Muscle of arm (tissue), 12 donors: ENCODE measurements around the gene XPNPEP2. TPM values are rescaled to one million over a fixed set of nuclear protein-coding genes. Genes with fewer than 3 reads are reported as not detected.

Experiments
- DNase-seq: peaks from one replicate; pipeline ENCODE4 v3.0.0-alpha.2; 2013
- polyA plus RNA-seq, 12 donors: library from polyadenylated mRNA; unstranded; fragments of 120-200 nt; gene quantifications; one replicate each; pipeline ENCODE4 v1.2.1, GENCODE V29; 2013; ENCODE audit not compliant: insufficient read length in 12 of 12

XPNPEP2 gene
- polyA plus RNA-seq, 12 donors: 2.7 to 44.5 (median 3.9) TPM; not detected in 1

- no peak for DNase-seq
These were observed 54.9 kb downstream of the XPNPEP2 start for GRCh38 chrX:129793604-129794191.

GRCh38 chrX:129795584-129795983 lies 56.8 kb downstream of the XPNPEP2 start:
- no peak for DNase-seq

GRCh38 chrX:129797251-129797906 lies 58.6 kb downstream of the XPNPEP2 start:
- DNase-seq: no peak

- no peak for DNase-seq
These were observed 59.7 kb downstream of the XPNPEP2 start for GRCh38 chrX:129798456-129798855.

DNA sequence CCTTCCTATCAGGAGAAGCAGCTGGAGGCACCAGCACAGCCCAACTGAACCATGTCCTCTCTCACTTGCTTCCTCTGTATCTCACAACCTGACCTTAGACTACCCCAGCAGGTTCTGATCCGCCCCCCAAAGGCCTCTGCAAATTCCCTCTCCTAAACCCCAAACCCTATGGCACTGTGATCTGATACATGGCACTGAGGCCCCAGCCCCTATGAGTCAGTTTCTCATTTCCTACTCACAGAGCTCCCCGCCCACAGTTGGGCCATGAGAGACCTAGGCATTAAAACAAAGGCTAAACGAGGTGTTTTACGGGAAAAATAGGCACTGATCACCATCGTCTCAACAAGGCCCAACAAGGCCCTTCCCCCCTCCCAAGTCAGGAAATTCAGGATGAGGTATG lies 60.1 kb downstream of the XPNPEP2 start:
- DNase-seq: no peak

DNA sequence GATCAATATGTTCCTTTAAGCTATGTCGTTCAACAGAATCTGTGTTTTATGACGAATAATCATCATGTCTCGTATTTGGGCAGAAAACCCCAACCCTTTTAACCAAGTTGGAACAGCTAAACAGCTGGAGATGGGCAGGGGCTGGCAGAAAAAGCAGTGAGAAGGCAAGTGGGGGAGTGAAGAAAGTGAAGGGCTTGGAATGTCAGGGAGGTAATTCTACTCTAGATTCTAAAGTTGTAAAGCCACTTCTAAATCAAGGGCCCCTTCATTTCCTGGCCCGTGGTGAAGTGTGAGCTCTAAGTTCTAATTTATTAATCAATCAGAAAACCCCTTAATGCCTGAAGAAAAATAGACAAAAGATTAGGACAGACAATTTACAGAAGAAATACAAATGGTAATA lies 61.4 kb downstream of the XPNPEP2 start:
- DNase-seq: no peak

DNA sequence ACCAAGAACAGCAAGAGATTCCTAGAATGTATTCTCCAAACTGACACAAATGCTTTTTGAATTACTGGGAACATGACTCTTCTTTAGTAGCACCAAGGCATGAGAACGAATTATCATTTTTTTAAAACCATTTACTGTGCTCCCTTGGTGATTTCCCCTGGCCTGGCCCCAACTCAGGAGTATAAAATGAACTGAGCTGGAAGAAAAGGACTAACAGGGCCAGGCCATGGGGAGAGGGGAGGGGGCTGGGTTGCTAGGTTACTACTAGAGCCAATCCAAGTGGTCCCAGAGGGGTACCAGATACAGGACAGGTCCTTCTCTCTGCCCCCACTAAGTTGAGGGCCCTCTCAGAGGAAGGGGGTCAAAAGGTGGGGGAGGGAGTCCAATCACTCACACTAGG lies 64.1 kb downstream of the XPNPEP2 start:
- peak; percentile 35 for DNase-seq

GRCh38 chrX:129804806-129805205 lies 66.0 kb downstream of the XPNPEP2 start:
- DNase-seq: no peak

GRCh38 chrX:129808158-129808828 lies 69.5 kb downstream of the XPNPEP2 start:
- DNase-seq: no peak

GRCh38 chrX:129808829-129809796 lies 70.3 kb downstream of the XPNPEP2 start:
- DNase-seq: no peak

GRCh38 chrX:129813662-129814368 lies 75.0 kb downstream of the XPNPEP2 start:
- no peak for DNase-seq

GRCh38 chrX:129818123-129818522 lies 79.3 kb downstream of the XPNPEP2 start:
- no peak for DNase-seq

Other genes starting within 250 kb of the XPNPEP2 start
- gene SMARCA1, start 215.5 kb upstream of the XPNPEP2 start, polyA plus RNA-seq: 10 to 100 TPM in 11 of 12 donors, not detected in 1; 78.7 to 100.0 (median 92.2) TPM
- gene OCRL, start 198.7 kb upstream of the XPNPEP2 start, polyA plus RNA-seq: 10 to 100 TPM in 10 of 12 donors, 1 to 10 TPM in 1, not detected in 1; 10.0 to 18.2 (median 14.2) TPM
- 10 to 100 TPM in 9 of 12 donors, 1 to 10 TPM in 2, not detected in 1; 7.6 to 21.9 (median 14.2) TPM for gene APLN, start 84.0 kb upstream of the XPNPEP2 start, polyA plus RNA-seq
- 1 to 10 TPM in 10 of 12 donors, not detected in 2; 1.7 to 8.8 (median 2.4) TPM for gene SASH3, start 41.0 kb downstream of the XPNPEP2 start, polyA plus RNA-seq
- gene ZDHHC9, start 104.9 kb downstream of the XPNPEP2 start, polyA plus RNA-seq: 10 to 100 TPM in 11 of 12 donors, not detected in 1; 28.6 to 50.0 (median 32.7) TPM
- 10 to 100 TPM in 11 of 12 donors, not detected in 1; 21.2 to 29.1 (median 22.8) TPM for gene UTP14A, start 167.2 kb downstream of the XPNPEP2 start, polyA plus RNA-seq
- 10 to 100 TPM in 10 of 12 donors, 1 to 10 TPM in 1, not detected in 1; 9.4 to 22.6 (median 14.8) TPM for gene BCORL1, start 243.7 kb downstream of the XPNPEP2 start, polyA plus RNA-seq